Frontal cortex (tissue), 4 donors: ENCODE measurements around the gene LIM2. TPM values are rescaled to one million over a fixed set of nuclear protein-coding genes. Genes with fewer than 3 reads are reported as not detected.
A peak's percentile ranks its signal among the peaks of the same experiment; 100 is the strongest.
"Not testable (repeated sequence)": the region's sequence is repeated elsewhere in the genome, so short reads cannot be mapped to it uniquely, and the experiment has no call there.

ENCODE experiments used
- DNase-seq, 2 donors: peaks; one replicate each; pipeline ENCODE4 v3.0.0; 2012; ENCODE audit warnings: low spot score in 2 of 2
- FAIRE-seq: peaks from 2 replicates; lab custom pipeline; 2012; peaks lifted over from hg19 to GRCh38; lab: Jason Lieb, UNC
- total RNA-seq: library from RNA; depleted of rRNA; stranded (reverse); fragments of >200 nt; gene quantifications from one replicate; pipeline ENCODE4 v1.2.3, GENCODE V29; 2014
- donor health status: control.
- donor health status: control.
- donor health status: control.

The LIM2 gene
- total RNA-seq, 1 donor from 2014 or later: not detected

GRCh38 chr19:51398096-51398704 is 10.4 kb upstream of the LIM2 start:
- FAIRE-seq: no peak

DNA sequence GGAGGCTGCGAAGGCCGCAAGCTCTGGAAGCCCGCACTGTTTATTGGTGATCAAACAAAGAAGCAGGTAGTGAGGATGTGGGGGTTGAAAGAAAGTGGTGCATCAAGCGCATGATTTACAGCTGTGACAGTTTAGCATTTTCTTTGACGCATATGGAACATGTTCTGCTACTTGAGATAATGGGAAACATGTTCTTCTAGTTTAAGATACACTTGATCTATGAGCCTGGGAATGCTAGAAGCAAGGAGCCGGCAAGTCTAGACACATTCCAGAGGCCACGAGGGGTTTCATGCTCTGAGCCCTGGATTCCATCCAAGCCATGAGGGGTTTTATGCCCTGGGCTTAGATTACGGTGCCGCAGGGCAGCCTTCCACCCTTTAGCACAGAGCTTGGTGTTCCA is 9.7 kb upstream of the LIM2 start:
- DNase-seq, FAIRE-seq: not testable (repeated sequence)

More at GRCh38 chr19:51398096-51398704, 10.4 kb upstream of the LIM2 start:
- DNase-seq: no peak

- no peak for FAIRE-seq
These were observed 8.4 kb upstream of the LIM2 start for GRCh38 chr19:51396175-51396574.

DNA sequence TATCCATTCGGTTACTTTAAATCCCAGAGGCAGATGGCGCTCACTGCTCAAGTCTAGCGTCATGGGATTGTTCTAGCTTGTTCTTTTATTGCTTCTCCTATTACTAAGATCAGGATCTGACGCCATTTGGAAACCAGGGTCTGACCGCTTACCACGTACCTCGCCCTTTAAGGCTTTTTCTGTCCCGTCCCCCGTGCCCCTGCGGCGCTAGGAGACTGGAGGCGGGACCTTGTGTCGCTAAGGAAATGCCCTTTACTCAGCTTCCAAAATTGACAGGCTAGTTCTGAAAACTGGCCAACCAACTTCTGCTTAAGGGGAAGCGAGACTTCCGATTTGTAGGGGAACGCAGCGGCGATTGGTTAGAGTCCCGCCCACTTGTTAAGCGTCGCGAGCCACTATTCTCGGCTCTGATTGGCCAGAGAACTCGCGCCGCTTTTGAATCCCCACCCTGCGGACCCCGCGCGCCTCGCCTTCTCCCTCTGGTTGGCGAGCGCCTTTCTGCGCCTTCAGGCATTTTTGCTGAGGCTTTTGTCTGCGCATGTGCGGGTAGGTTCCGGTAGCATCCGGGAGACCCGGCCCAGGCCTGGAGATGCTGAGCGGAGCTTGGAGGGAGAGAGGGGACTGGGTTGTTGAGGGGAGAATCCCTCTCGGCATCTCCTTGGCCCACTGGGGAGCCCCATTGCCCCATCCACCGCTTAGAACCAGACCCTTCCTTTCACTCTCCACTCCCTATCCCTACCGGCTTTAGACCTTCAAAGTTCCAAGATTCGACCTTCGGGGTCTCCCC is 6.5 kb upstream of the LIM2 start:
- FAIRE-seq (peak; percentile 49), DNase-seq (peak; percentile 79 to 95)

More at GRCh38 chr19:51396175-51396574, 8.4 kb upstream of the LIM2 start:
- DNase-seq: no peak

- DNase-seq (no peak), FAIRE-seq (no peak)
These were observed 4.9 kb upstream of the LIM2 start for GRCh38 chr19:51392701-51393100.

DNA sequence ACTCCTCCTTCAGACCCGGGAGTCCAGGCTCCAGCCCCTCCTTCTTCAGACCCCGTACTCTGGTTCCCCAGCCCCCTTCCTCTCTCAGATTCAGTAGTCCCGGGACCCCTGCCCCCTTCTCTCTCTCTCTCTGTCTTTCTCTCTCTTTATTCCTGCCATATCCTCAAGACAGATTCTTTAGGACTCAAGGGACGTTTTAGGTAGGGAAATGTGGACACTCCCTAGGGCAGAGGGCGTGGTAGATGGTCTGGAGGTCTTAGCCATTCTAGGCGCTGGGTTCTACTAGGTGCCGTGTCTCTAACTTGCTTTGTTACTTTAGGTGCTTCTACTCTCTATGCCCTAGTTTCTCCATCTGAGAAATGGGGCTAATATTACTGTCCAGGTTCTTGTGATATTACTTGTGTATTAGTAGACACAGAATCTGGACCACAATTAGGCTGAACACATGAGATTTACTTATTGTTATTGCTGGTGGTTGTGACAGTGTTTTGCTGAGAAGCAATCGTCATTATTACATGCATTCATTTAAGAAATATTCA is 3.4 kb upstream of the LIM2 start:
- FAIRE-seq (no peak), DNase-seq (no peak)

DNA sequence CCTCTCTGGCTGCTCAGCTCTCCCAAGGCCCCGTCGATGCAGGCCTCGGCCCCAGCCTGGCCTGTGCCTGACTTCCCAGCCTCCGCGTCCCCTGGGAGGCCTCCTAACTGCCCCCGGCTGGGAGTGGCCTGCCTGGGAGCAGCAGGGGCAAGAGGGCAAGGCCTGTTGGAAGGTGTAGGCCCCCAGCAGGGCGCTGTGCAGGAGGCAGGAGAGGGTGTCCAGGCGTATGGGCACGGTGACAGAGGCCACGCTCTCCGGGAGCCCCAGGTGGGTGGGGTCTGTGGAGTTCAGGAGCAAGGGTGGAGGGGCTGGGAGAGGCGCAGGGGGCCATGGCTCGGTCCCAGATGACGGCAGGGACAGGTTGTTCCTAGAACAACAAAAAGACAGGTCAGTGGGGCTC is 1.4 kb upstream of the LIM2 start:
- FAIRE-seq (no peak), DNase-seq (peak in 1 of 2 donors; percentile 1)

DNA sequence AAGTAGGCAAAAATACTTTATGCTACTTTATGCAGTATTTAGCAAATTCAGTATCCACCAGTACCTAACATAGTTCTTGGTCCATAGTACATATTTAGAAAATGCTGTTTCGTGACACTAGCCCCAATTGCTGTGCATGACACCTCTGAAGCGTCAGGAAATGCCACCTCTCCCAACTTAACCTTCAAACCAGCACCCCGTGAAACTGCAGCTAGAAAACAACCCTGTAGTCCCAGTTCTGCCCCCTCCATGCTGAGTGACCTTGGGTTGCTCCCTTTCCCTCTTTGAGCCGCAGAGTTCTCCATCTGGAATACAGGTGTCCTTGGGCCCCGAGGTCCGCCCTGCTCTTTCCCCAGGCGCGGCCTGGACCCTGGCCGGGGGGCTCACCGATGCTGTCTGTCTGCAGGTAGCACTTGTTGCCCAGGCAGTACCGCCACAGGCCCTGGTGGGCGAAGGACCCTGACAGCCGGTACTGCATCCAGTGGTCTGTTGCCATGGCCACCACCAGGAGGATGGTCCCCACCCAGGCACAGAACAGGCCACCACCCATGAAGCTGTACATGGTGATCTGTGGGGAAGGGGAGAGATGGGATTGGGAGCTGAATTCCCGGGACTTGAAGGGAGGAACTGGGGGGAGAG is 773 bp downstream of the LIM2 start:
- FAIRE-seq (no peak), DNase-seq (peak in 1 of 2 donors; percentile 2)

GRCh38 chr19:51382004-51382403 is 5.8 kb downstream of the LIM2 start:
- DNase-seq: no peak

GRCh38 chr19:51380379-51380778 is 7.4 kb downstream of the LIM2 start:
- no peak for FAIRE-seq

More at GRCh38 chr19:51382004-51382403, 5.8 kb downstream of the LIM2 start:
- FAIRE-seq: no peak

DNA sequence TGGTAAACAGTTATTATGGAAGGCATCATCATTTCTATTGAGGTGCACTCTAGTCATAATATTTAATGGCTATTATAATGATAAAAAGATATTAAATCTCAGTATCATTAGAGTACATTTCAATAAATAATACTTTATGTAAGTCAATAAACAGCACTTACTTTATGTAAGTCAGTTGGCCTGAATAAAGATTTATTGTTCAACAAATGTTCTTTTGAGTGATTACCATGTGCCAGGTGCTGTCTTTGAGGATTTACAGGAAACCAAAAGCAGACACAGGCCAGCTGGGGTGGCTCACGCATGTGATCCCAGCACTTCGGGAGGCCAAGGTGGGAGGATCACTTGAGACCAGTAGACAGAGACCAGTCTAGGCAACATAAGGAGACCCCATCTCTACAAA is 10.4 kb downstream of the LIM2 start:
- no peak for FAIRE-seq
- DNase-seq: no peak

More at GRCh38 chr19:51380379-51380778, 7.4 kb downstream of the LIM2 start:
- no peak for DNase-seq

DNA sequence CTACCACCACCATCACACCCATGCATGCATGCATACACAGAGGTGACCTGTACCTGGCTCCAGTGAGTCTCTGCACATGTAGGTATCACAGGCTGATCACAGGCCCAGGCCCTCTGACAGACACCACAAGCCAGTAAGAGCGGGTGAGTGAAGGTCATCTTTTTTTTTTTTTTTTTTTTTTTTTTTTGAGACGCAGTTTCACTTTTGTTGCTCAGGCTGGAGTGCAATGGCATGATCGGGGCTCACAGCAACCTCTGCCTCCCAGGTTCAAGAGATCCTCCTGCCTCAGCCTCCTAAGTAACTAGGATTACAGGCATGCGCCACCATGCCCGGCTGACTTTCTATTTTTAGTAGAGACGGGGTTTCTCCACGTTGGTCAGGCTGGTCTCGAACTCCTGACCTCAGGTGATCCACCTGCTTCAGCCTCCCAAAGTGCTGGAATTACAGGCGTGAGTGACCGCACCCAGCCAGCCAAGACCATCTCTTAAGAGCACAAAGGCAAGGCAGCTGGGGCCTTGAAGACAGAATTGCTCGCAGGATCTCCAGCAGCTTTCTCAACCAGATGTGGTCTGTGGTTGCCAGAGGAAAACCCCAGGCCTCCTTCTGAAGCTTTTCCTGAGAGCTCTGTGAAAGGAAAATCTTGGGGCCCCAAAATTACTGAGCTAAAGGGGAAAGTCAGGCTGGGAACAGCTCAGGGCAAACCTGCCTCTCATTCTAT is 12.1 kb downstream of the LIM2 start:
- FAIRE-seq (no peak), DNase-seq (no peak)

- no peak for FAIRE-seq
These were observed 14.9 kb downstream of the LIM2 start, which contains the start of gene NKG7 for GRCh38 chr19:51372649-51373504. Gene NKG7, minus strand, starts transcription at chr19:51372654. Its CDS starts 119 bp downstream, at chr19:51372535.

GRCh38 chr19:51372021-51372648 is 15.6 kb downstream of the LIM2 start:
- no peak for FAIRE-seq
- DNase-seq: no peak

More at GRCh38 chr19:51372649-51373504, 14.9 kb downstream of the LIM2 start, which contains the start of gene NKG7:
- DNase-seq: no peak

DNA sequence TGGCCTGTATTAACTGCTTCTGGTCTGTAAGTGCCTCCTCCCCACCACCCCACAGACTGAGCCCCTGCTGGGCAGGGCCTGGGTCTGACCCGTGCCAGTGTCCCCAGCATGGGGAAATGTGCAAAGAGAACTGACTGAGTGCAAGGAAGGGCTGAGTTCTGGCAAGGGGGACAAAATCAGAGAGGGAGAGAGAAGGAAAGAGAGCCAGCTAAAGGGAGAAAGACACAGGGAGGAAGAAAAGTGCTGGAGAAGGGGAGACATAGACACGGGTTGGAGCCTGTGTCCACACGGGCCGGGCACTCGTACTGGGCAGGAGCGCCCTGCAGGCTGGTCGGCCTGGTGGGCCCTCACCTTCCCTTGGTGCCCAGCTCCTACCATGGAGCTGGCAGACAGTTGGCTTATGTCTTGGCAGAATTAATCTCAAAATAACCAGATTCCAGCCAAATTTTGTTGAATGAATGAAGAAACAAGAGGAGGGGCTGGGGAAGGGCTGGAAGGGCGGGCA is 16.5 kb downstream of the LIM2 start:
- DNase-seq (no peak), FAIRE-seq (no peak)

DNA sequence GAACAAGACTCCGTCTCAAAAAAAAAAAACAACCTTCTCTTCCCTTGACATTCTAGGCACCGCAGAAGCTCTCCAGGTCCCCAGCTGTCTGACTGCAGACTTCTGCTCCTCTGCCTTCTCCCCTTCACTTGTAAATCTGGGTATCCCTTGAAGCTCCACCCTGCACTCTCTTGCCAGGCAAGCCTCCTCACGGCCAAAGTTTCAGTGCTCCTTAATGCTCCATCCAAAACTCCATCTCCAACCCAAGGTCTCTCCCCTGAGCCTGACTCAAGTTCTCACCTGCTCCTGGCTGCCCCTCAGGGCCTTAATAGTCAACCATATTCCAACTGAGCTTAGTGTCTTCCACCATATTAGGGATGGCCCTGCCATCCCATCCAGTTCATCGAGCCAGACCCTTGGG is 17.5 kb downstream of the LIM2 start:
- no peak for FAIRE-seq

GRCh38 chr19:51368366-51369282 is 19.1 kb downstream of the LIM2 start, which contains the start of gene CLDND2:
Gene CLDND2, minus strand, starts transcription at chr19:51369003. Its CDS starts 426 bp downstream, at chr19:51368577.
- peak in 1 of 2 donors; percentile 53 for DNase-seq
- FAIRE-seq: no peak

More for the DNA sequence above, 17.5 kb downstream of the LIM2 start:
- DNase-seq: no peak
